ENCODE results near the gene PRR29.

PRR29 gene

GRCh38 chr17:64051153-64051552 is 53.0 kb downstream of the PRR29 start:
- peak; percentile 72 for DNase-seq

DNA sequence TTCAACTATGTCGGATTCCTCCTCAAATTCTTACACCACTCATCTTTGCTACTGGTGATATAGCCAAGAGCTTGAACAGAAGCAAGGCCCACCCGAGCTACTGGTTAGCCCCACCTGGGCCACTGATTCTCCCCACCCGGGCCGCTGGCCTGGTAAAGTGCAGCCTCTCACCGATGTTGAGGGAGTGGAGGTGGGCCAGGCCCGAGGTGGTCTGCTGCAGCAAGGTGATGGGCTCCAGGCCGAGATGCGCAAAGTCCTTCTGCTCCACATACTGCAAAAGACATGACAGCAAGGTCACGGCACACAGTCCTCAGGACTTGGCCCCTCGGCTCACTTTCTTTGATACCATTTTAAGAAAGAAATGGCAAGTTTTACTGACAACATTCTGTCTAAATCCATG is 55.0 kb downstream of the PRR29 start:
- DNase-seq: no peak
